HG03280 (cell line): ENCODE results near the gene TWNK.

Source experiments
- ATAC-seq: cut with Tn5 transposase; IDR thresholded peaks from one replicate; pipeline ENCODE4 v1.9.1; 2021; ENCODE audit warnings: mild to moderate bottlenecking, moderate library complexity; ENCODE audit not compliant: unreplicated experiment

The TWNK gene

DNA sequence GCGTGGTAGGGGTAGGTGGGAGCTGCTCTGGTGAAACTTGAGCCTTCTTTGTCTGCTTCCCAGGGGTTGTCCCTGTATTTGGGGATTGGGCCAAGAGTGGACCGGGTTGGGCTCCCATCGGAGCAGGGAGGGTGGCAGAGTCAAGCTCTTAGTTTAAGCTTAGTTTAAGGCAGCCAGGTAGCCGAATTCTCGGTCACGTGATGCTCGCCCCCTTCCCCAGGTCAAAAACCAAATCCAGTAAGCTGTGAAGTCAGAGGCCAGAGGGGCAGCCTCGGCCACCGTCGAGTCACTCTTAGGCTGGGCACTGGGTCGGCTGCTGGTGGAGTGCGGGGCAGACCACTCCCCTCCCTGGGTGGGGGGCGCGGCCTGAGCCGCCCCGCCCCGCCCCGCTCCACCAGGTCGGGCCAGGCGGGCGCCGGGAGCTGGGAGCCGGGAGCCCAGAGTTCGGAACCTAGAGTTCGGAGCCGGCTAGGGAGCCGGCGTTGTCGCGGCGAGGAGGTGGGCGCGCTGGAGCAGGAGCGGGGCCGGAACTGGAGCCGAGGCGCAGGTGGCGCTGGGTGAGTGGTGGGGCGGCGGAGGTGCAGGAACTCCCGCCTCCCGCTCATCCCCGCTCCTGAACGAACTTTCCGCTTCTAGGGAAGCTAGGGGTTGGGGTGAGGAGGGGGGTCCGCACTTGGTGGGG, 9.5 kb downstream of the TWNK start:
- ATAC-seq = no peak

DNA sequence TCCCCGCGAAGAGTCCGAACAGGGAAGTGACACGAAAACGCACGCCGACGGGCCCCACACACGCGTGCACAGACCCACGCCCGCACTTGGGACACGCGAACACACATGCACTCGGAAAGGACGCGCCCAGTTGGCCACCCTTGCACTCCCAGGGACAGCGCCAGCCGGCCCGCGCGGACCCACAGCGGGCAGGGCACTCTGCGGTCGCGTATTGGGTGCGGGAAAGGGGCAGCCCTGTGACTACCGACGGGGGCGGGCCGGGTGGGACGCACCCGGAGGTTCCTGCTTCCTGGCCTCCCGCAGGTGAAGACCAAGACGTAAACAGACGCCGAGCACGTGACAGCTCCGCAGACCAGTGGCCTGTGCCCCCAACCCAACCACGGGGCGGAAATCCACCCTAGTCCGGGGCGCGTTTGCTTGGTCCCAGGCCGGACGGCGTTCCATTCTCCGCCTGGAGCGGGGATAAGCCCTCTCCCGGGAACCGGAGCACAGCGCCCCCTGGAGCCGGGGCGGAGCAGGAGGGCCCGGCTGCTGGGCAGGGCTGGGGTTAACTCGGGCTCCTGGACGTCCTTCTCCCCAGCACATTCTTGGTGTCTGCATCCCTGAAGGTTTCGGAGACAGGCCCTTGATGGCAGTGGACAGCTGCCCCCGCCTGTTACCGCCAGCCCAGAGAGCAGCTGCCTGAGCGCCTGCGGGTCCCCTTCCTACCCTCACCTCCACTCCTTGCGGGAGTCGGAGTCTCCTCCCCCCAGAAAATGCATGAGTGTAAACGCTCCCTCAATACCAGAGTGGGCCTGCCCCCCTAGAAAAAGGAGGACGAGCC, 10.2 kb downstream of the TWNK start:
- ATAC-seq = peak; percentile 36

GRCh38 chr10:100998183-100998990, 11.0 kb downstream of the TWNK start:
- peak; percentile 23 for ATAC-seq

DNA sequence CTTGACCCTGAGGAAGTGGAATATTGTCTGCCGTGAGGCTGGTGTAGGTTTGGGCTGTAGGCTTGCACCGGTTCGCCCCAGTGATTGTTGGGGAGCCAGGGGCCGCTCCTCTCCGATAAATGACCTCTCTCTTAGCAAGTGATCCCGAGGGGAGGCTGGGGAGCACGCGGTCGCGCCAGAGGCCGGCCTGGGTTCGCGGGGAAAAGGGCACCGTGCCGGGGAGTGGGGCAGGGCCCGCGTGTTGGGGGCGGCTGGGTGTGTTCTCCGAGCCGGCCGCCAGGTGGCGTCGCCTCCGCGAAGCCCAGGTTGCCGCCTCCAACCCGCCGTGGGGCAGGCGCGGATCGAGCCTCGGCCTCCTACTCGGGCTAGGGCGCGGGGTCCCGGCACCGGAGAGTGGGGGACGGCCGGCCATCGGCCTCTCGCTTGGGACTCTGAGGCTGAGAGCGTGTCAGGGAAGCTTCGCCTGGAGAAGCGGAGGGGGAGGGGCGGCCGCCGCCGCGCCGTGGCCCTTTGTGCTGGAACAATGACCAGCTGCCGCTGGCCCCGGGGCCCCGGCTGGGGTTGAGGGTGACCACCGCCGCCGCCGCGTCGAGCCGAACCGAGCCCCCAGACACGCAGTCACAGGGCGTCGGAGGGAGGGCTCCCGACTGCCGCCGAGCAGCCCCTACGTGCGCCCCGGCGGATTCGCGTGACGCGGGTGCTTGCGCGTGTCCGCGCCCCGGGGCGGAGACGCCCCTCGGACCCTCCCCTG, 11.8 kb downstream of the TWNK start:
- ATAC-seq = peak; percentile 58

- ATAC-seq = no peak
These were observed 12.4 kb downstream of the TWNK start, which contains the start of gene LZTS2 for GRCh38 chr10:100999742-101000126. TSS of gene LZTS2 (plus strand) at chr10:100999808. CDS start at chr10:101002539, 2,731 bp downstream.

DNA sequence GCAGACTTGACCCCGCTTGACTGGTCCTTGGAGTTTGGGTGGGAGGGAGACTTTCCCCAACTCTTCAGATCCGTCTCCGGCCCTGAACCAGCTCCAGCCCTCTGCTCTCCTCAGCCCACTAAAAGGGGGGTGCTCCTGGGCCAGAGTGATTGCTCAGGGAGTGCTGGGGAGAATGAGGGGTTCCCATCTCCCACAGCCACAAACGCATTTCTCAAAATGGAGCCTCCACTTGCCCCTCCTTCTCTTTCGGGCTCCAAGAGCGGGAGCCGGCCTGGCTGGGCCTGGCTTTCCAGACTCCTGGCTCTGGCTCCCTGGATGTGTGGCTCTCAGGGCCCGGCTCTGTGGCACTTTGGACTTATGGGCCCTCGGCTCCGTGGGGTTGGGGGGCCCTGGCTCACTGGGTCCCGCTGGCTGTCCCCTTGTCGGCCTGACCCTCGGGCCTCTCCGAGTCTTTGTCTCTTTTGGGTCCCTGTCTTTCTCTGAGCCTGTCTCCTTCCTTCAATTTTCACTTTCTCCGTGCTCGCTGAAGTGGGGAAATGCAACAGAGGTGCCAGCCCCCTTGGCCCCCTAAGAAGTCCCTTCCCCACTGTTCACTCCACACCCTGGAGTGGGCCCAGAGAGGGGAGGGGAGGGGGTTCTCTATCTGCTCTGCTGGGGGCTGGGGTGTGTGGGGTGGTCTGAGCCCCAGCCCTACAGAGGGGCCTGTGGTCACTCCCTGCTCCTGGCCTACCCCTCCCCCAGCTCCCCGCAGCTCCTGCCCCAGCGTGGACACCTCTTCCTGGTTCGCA, 13.0 kb downstream of the TWNK start:
- no peak for ATAC-seq

DNA sequence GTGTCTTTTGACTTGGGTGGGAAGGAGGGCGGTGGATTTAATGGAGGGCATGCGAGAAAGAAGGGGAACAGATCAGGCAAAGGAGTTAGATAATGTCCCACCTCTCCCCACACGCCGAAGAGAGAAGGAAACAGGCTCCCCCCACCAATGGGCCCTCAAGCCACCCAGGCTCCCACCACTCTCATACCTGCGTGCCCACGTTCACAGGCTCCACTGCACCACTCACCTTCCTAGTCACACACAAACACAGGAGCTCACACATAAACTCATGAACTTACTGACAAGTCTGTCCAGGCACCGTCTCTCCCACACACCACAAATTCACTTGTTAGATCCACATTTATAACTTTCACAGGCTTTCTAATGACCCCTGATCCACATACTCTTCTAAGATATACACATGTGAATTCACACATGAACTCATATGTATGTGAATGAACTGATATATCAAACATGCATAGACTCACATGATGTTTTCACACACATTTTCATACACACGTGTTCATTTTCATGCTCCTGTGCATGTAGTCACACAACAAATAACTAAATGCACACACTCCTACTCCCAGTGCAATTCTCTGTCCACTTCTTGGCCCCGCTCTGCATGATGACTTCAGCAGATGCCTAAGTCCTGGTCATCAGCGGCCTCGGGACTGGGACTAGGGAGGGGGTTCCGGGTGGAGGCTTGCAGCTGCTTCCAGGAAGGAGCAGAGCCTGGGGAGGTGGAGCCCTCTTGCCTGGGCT, 13.7 kb downstream of the TWNK start:
- no peak for ATAC-seq

- no peak for ATAC-seq
These were observed 14.3 kb downstream of the TWNK start for GRCh38 chr10:101001659-101002035.

- no peak for ATAC-seq
These were observed 15.1 kb downstream of the TWNK start for GRCh38 chr10:101002456-101002855.

GRCh38 chr10:101003639-101004206, 16.4 kb downstream of the TWNK start:
- ATAC-seq = no peak

DNA sequence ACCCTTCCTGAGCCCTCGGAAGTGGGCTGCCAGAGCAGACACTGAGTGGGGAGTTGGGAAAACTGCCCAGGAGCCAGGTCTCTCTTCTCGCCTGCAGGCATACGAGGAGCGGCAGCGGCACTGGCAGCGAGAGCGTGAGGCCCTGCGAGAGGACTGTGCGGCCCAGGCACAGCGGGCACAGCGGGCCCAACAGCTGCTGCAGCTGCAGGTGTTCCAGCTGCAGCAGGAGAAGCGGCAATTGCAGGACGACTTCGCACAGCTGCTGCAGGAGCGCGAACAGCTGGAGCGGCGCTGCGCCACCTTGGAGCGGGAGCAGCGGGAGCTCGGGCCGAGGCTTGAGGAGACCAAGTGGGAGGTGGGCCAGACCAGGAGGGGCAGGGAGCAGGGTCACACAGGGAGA, 18.0 kb downstream of the TWNK start:
- ATAC-seq = no peak

- ATAC-seq = no peak
These were observed 18.7 kb downstream of the TWNK start for GRCh38 chr10:101005869-101006567.

DNA sequence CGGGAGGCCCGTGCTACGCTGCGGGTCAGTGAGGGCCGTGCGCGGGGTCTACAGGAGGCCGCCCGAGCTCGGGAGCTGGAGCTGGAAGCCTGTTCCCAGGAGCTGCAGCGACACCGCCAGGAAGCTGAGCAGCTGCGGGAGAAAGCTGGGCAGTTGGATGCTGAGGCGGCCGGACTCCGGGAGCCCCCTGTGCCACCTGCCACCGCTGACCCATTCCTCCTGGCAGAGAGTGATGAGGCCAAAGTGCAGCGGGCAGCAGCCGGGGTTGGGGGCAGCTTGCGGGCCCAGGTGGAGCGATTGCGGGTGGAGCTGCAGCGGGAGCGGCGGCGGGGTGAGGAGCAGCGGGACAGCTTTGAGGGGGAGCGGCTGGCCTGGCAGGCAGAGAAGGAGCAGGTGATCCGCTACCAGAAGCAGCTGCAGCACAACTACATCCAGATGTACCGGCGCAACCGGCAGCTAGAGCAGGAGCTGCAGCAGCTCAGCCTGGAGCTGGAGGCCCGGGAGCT, 19.3 kb downstream of the TWNK start:
- no peak for ATAC-seq

- no peak for ATAC-seq
These were observed 19.9 kb downstream of the TWNK start for GRCh38 chr10:101007099-101007711.

DNA sequence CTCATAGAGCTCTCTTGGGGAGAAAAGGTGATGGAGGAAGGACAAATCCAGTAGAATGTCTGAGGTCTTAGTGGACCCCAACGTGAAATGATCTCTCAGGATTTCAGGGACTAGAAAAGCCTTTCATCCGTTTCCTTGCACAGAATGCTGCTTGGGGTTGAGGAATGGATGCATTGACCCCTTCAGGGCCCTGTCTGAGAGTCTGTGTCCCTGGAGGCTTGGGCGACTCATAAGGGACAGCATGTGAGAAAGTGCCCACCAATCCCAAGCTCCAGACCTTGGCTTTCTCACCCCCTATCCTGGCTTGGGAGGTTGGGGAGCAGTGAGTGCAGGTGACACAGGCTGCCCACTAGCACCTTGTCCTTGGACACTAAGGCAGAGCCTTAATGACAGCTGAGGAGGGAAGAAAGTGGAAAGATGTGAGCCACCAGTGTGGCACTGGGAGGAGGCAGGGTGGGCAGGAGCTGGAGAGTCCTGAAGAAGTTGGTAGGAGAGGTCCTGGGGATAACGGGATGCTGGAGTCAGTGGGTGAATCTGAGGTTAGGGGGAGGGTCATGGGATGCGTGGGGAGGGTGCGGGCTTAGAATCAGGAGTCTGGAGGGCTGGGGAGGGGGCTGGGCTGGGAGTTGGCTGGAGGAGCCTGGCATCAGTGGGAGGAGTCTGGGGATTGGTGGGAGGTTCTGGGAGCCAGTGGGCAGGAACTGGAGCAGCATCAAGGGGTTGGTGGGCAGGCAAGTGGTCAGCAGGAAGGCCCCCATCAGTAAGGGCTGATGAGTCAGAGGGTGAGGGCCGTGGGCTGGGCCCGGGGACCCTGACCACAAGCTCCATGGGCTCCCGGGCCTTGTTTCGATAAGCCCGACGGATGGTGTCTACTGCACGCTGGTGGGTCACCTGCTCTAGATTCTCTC, 20.8 kb downstream of the TWNK start:
- ATAC-seq = no peak

DNA sequence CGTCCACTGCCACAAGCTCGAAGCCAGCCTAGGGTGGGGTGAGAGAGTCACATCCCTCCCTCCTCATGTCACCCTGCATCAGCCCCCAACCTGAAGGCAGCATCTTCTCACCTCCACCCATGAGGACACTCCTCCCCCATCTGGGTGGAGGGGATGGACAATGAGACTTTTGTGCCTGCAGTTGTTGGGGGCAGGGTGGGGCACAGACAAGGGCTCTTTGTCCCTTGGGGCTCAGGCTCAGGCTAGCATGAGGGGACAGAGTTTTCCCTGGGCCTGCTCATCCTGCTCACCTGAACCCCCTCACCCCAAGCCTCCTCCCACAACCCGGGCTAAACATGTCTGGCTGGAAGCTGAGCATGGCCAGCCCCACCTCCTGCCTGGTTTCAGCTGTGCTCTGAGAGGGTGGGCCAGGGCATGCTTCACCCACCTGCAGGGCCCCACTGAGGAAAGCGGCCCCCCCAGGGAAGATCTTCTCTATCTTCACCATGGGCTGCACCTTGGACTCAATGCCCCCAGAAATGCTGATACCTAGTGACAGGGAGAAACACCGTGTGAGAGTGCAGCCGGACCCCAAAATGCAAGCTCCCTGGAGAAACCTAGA, 21.6 kb downstream of the TWNK start:
- ATAC-seq = no peak
